Stimulated activated CD8-positive, alpha-beta memory T cell treated with anti-CD3 and anti-CD28 coated beads, Interleukin-7, amount 100 ng/mL, for 48 hours (primary cell): Measurements from ENCODE around the gene DPY30.

Source experiments
- DNase-seq, 2 donors: peaks; one replicate each; pipeline ENCODE4 v3.0.0-alpha.2; 2020; ENCODE audit warnings: low read depth in 1 of 2; ENCODE audit errors: extremely low read depth in 1 of 2

Gene DPY30

DNA sequence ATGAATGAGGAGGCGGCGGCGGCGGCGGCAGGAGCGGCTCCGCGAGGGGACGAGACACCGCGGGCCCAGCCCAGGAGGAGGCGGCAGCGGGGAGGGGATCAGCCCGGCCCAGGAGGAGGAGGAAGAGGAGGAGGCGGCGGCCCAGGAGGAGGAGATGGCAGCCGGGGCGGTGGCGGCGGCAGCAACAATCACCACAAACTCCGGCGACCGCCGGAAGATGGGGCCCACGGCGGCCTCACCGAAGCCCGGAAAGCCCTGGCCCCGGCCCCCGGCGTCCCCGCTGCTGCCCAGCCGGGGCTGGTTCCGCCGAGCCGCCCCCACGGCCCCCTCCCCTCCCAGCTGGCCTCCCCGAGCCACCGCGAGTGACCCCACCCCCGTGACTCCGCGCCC, 29.3 kb downstream of the DPY30 start:
- DNase-seq, result peak; percentile 39 to 66

DNA sequence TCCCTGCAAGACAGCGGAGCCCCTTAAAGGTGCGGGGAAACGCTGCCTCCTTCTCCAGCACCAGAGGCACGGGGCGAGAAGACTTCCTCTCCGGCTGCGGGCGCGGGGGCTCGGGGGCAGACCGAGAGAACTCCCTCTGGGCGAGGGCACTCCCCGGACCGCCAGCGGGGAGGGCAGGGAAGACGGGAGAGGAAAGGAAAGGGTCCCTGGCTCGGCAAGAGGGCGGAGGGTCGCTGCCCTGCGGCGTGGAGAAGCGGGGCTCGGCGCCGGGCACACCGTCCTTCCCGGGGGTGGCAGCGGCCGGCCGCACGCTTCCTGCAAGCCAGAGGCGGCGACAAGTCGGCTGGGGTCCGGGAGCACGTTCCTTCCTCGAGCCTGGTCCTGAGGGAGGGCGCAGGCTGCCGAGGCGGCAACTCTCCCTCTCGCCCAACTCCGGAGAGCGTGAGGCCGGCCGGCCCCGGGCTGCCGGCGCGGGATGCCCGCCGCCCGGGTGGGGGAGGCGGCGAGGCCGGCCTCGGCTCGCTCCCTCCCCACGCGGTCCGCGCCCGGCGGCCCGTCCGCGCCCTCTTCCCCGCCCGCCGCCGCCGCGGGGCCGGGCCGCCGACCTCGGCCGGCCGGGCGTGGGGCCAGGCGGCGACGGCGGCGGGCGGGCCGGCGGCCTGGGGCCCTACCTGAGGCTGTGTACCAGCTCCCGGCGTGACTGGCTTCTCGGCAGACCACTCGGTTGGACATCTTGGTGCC, 29.9 kb downstream of the DPY30 start:
- peak; percentile 1 to 15 for DNase-seq

DNA sequence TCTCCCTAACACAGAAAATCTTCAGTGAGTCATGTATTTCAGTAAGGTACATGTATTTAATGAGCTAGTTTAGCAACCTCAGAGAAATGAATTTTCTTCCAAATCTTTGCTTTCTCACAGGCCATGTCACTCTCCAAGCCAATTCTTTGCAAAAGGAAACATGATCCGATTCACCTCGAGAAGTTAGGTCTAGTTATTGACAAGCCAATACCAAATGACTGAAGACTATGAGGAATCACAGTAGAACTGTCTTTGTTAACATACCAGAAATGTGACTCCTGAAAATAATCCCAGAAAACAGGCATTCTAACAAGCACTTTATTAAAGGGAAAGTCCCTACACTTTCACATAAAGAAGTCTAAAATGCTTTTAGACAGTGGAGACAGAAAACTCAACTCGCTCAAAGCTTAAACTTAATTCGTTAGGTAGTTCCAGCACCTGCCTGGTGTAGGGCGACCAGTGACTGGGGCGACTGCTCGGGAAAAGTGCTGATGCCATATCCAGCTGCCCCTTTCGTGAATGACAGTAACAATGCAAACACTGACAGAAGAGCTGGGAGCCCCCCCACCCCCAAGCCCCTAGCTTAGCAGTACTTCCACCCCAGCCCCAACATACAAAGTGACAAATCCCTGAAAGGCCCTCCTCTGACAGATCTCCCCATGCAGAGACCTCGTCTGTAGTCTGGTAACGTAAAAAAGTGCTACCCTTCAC, 30.6 kb downstream of the DPY30 start:
- no peak for DNase-seq

DNA sequence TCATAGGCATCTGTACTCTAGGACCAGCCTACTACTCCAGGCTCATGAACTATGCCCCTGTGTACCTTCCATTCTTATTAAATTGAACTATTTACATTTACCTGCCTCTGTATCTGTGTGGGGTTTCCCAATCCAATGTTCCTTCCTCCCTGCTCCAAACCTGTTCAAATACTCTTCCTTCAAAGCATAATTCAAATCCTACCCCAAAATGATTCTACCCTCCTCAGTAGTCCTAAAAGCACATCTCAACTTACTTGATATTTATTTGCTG, 32.5 kb downstream of the DPY30 start:
- no peak for DNase-seq

DNA sequence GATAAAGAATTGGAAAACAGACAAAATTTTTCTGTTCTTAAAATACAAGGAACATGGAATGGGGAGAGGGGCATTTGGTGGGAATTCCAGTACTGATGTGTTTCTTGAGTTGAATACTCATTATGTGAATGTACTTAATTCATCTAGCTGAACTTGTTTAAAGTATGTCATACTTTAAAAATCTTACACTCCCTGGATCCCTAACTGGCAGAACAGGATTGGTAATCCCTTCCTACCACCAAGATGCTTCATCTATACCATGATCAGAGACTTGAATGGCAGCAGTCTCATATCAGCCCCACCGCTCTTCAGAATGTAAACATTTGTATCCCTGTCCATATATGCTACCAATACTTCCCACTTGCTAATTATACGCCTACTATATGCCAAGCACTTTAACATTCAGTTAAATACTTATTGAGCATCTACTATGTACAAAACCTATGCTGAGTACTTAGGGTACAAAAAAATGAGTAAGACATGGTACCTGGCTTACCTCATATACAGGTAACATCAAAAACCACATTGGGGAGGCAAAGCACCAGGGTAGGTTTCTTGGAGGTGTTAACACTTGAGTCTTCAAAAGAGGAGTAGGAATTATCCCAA, 34.1 kb downstream of the DPY30 start:
- no peak for DNase-seq

DNA sequence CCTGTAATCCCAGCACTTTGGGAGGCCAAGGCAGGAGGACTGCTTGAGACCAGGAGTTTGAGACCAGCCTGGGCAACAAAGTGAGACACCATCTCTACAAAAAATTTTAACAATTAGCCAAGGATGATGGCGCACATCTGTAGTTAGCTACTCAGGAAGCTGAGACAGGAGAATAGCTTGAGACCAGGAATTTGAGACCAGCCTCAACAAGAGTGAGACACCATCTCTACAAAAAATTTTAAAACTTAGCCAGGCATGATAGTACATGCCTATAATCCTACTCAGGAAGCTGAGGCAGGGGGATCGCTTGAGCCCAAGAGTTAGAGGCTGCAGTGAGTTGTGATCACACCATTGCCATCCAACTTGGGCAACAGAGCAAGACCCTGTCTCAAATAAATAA, 35.8 kb downstream of the DPY30 start:
- no peak for DNase-seq

DNA sequence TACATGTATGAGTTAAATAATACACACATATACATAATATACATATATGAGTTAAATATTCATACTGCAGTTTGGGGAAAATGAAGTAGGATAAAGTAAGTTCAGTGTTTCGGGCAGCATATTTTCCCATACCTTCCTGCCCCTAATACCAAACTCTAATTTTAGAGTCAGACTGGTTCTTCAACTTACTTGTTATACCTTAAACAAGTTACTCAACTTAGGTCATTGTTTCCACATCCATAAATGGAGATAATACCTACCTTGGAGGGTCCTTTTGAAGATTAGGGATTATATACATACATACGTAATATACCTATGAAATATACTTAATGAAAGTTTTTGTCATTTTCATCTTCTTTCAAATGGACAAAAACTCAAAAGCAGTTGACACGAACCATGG, 37.2 kb downstream of the DPY30 start:
- DNase-seq, result no peak

DNA sequence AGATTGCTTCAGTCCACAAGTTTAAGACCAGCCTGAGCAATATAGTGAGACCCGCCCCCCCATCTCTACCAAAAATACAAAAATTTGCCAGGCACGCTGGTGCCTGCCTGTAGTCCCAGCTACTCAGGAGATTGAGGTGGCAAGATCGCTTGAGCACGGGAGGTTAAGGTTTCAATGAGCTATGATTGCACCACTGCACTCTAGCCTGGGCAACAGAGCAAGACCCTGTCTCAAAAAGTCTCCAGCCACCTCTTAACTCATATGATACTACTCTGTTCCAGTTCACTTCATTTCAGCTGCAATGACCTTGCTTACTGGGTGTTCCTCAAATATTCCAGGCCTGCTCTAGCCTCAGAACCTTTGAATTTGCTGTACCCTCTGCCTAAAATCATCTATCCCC, 40.2 kb downstream of the DPY30 start:
- no peak for DNase-seq

DNA sequence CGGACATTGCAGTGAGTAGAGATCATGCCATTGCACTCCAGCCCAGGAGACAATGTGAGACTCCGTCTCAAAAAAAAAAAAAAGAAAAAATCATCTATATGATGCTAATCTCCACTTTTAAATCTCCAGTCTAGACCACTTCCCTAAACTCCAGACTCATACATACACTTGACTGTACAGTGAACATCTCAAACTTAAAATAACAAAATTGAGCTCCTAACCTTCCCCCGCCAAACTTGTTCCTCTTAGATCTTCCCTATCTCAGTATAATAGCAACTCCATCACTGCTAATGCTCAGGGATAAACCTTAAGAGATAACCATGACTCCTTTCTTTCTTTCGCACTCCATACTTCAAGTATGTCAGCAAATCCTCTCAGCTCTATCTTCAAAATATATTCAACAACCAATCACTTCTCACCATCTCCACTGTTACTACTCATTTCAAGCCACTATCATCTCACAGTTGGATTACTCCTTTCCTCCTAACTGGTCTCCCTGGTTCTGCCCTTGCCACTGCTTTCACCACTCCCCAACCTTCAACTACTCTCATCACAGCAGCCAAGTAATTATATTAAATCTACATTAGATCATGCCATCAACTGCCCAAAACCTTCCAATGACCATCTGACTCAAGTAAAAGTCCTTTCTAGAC, 40.7 kb downstream of the DPY30 start:
- DNase-seq, result no peak

DNA sequence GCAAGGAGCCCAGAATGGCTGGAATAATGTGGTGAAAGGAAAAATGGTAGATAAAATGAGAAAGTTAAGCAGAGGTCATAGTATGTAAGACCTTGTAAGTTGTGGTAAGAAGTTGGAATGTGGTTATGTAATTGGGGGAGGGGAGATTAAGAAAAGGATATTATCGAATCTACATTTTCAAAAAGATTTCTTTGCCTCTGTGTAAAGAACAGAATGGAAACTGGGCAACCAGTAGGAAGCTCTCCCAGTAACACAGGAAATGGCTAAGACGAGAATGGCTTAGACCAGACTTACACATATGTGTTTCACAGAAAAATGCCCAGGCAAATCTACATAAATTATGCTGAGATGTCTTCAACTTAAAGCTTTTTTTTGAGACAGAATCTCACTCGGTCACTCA, 42.0 kb downstream of the DPY30 start:
- DNase-seq, result no peak

DNA sequence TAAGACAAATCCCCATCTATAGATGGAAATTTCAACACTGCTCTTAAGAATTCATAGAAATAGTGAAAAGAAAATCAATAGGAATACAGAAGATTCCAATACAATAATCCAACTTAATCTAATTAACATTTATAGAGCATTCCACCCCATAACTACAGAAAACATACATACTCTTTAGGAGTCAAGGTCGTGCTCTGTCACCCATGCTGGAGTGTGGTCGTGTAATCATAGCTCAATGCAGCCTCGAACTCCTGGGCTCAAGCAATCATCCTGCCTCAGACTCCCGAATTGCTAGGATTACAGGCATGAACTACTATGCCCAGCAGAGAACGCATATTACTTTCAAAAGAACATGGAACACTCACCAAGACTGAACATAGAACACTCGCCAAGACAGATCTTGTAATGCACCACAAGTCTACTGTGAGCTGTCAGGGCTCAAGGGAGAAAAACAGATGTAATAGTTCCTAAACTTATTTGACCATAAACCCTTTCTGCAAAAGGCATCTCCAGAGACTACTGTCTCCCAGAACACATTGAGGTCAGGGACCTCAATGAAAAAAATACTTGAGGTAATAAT, 42.9 kb downstream of the DPY30 start:
- no peak for DNase-seq

DNA sequence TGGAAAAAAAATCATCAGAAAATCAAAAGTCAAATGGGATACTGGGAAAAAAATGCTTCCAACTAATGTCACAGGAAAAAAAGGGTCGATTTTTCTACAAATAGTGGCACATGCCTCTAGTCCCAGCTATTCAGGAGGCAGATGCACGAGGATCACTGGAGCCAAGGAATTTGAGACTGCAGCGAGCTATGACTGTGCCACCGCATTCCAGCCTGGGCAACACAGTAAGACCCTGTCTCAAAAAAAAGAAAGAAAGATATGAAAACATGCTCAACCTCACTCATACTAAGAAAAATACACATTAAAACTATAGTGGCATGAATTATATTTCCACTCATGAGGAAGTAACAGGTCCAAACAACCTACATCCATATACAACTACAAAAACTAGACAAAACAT, 46.7 kb downstream of the DPY30 start:
- DNase-seq, result no peak

DNA sequence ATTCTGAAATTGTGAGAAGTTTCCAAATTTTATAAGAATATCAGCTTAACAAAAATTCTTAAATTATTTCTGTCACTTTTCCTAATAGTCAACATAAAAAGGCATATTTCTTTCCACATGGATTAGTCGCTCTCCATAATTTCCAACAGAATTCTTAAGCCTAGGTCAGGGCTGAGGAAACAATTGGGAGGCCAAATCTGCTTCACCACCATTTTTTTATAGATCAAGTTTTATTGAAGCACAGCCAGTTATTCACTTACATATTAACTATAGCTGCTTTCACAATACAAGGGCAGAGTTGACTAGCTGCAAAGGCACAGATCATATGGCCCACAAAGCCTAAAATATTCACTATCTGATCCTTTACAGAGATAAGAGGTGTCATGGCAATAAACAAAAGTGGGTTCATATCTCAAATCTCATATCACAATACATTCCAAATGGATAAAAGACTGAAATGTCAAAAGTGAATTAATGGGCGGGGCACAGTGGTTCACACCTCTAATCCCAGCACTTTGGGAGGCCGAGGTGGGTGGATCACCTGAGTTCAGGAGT, 47.5 kb downstream of the DPY30 start:
- DNase-seq, result no peak

DNA sequence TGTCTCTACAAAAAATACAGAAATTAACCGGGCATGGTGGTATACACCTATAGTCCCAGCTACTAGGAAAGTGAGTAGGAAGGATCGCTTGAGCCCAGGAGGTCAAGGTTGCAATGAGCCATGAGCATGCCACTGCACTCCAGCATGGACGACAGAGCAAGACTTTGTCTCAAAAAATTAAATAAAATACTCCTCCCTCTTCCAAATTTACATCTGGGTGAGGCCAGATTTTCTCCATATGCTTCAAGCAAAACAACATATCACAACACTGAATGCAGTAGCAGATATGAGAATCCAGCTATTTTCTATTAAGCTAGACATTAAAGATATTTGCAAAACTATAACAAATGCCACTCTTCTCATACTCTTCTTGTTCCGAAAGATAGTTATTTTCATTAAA, 49.7 kb downstream of the DPY30 start:
- DNase-seq, result no peak

DNA sequence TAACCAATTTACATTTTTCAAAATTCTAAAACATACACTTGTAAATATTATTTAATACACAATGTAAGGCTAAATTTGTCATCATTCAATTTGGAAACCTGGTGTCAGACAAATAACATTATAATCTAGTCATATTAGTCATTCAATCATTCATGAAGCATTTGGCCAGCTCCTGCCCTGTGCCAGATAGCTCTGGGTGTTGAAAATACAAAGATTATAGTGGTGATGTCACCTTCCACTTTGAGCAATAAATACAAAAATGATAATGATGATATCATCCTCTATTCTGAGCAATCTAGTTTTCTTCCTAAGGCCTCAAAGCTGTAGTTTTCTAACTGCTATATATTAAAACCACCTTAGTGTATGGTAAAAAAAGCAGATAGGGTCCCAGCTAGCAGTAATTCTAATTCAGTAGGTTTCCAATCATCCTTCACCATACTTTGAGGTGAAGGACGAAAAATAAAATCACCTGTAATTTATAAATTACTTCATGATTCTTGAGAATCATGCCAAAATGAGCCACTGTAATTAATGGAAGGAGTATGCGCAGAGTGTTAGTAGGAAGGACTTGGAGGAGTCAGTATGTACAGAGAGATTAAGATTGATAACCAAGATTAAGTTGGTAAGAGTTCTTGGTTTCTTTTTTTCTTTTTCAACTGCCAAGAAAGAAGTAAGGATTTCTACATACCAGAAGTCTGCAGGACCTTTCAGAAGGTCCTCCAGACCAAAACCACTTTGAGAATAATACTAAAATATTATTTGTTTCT, 52.0 kb downstream of the DPY30 start:
- no peak for DNase-seq

DNA sequence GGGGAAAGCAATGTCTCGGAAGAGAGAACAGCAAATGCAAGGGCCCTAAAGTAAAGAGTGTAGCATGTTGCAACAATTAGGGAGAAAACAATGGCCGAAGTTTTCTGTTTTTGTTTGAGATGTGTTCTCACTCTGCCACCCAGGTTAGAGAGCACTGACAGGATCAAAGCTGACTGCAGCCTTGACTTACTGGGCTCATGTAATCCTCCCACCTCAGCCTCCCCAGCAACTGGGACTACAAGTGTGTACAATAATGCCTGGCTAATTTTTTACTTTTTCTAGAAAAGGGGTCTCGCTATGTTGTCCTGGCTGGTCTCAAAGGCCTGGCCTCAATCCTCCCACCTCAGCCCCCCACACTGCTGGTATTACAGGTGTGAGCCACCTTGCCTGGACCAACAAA, 52.7 kb downstream of the DPY30 start:
- DNase-seq, result no peak

DNA sequence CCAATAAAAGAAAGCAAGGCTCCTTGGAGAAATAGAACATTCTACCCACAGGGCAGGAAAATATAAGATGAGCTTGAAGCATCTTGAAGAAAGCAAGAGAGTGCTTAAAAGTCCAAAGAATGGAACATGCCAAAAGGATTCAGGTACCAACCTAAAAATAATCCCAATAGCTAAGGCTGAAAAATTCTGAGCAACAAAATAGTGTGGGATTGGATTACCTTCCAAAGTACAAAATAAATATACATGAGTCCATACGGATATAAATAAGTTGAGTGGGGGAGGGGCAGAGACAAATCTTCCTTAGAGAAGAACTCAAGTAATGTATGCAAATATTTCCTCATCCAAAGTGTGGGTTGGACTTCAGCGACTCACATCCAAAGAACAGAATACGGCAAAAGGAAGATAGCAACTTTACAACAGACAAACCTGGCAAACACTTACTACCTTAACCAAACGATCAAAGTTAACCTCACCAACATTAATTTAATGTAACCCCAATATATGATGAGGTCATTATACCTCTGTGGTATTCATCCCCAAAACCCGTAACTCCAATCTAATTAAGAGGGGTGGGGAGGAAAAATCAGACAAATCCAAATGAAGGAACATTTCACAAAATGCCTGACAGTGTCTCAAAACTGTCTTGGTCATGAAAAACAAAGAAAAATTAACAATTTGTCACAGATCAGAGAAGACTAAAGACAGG, 55.7 kb downstream of the DPY30 start:
- no peak for DNase-seq

DNA sequence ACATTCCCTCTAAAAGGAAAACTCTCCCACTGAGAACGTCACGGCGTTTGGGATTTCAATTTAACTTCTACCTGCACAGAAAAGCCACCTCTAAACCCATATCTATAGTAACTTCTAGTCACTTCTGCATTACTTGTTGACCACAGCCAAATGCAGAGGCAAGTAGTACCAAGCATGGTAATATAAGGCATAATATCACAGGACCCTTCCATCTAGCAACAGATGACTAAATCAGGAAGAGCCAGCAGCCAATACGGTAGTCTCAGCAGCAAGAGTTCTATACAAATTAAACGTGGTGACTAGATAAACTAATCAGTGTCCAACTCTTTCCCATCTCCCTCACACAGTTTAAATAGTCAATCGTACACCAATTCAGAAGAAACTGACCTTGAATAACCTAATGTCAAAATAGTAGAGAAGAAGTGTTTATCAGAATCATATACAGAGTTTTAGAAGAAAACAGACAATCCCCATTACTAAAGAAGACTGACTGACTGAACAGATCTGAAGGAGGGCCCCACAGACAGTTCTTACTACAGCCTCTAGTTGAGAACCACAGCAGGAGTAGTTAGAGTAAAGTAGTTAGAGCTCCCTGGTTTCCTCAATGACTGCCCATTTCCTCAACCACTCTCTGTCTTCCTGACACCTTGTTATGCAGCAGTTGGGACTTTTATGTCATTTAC, 58.8 kb downstream of the DPY30 start:
- no peak for DNase-seq

DNA sequence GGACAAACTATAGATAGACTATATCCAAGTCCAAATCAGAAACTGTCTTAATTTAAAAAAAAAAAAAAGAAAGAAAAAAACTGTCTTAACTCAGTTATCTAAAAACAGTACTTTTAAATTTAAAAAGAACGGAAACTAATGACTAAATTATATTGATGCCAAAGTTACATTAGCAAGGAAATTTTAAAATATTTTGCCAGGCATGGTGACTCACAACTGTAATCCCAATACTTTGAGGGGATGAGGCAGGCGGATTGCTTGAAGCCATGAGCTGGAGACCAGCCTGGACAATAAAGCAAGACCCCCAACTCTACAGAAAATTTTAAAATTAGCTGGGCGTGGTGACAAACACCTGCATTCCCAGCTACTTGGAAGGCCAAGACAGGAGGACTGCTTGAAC, 59.6 kb downstream of the DPY30 start:
- DNase-seq, result no peak
